Bronchial epithelial cell (primary cell): Measurements from ENCODE around the gene BABAM2. TPM values are rescaled to one million over a fixed set of nuclear protein-coding genes. Genes with fewer than 3 reads are reported as not detected.

Experiments
- DNase-seq: peaks from one replicate; pipeline ENCODE4 v3.0.0-alpha.2; 2010; ENCODE audit warnings: low read depth
- FAIRE-seq: peaks from 2 replicates; lab custom pipeline; 2011; peaks lifted over from hg19 to GRCh38; lab: Jason Lieb, UNC
- H3K27me3 ChIP-seq: 2 replicates; pipeline ENCODE4 v1.5.1; 2011; ENCODE audit warnings: low read length; ENCODE audit not compliant: control insufficient read depth, insufficient read depth
- H3K36me3 ChIP-seq: 2 replicates; pipeline ENCODE4 v1.5.1; 2011; ENCODE audit warnings: low read length; ENCODE audit not compliant: control insufficient read depth, insufficient read depth
- H3K4me3 ChIP-seq: 2 replicates; pipeline ENCODE4 v1.5.1; 2011; ENCODE audit warnings: mild to moderate bottlenecking, low read depth, low read length, control low read depth
- CTCF ChIP-seq: IDR thresholded peaks from 2 replicates; pipeline ENCODE4 v1.5.1; 2011; ENCODE audit warnings: mild to moderate bottlenecking, moderate library complexity, low read length, control low read depth, inconsistent platforms; ENCODE audit not compliant: insufficient read depth, severe bottlenecking
- total RNA-seq: library from RNA; depleted of rRNA; stranded (reverse); fragments of >200 nt; gene quantifications from 2 replicates; pipeline ENCODE4 v1.2.1, GENCODE V29; 2014

Gene BABAM2
- total RNA-seq, 1 donor from 2014 or later, result 8.4 TPM

GRCh38 chr2:28219758-28220368 is 329.3 kb downstream of the BABAM2 start:
- Histone ChIP-seq H3K4me3 (no peak overlapping the region), H3K27me3 (no peaks in the 10 kb centered on the region), H3K36me3 (no peaks in the 10 kb centered on the region)
- TF ChIP-seq CTCF, result no peak
- FAIRE-seq, result no peak
- DNase-seq, result no peak

GRCh38 chr2:28224648-28225472 is 334.3 kb downstream of the BABAM2 start:
- FAIRE-seq (no peak), DNase-seq (peak; percentile 64)
- no peaks in the 10 kb centered on the region for H3K36me3 ChIP-seq
- H3K27me3 ChIP-seq, result no peaks in the 10 kb centered on the region
- no peak for TF ChIP-seq CTCF
- H3K4me3 ChIP-seq, result no peak overlapping the region

- no peak overlapping the region for H3K4me3 ChIP-seq
- H3K36me3 ChIP-seq, result no peaks in the 10 kb centered on the region
- H3K27me3 ChIP-seq, result no peaks in the 10 kb centered on the region
- no peak for FAIRE-seq
- TF ChIP-seq CTCF, result no peak
- DNase-seq, result no peak
These were observed 335.0 kb downstream of the BABAM2 start for GRCh38 chr2:28225473-28226080.

- H3K36me3 ChIP-seq, result no peaks in the 10 kb centered on the region
- no peak for TF ChIP-seq CTCF
- H3K4me3 ChIP-seq, result no peak overlapping the region
- H3K27me3 ChIP-seq, result no peaks in the 10 kb centered on the region
- FAIRE-seq, result no peak
- no peak for DNase-seq
These were observed 336.0 kb downstream of the BABAM2 start for GRCh38 chr2:28226558-28226957.

GRCh38 chr2:28227498-28227897 is 337.0 kb downstream of the BABAM2 start:
- no peaks in the 10 kb centered on the region for H3K27me3 ChIP-seq
- H3K36me3 ChIP-seq, result no peaks in the 10 kb centered on the region
- no peak overlapping the region for H3K4me3 ChIP-seq
- DNase-seq (no peak), FAIRE-seq (no peak)
- no peak for TF ChIP-seq CTCF
